ENCODE measurements around the gene SYNDIG1L. TPM values are rescaled to one million over a fixed set of nuclear protein-coding genes. Genes with fewer than 3 reads are reported as not detected.
A peak's percentile ranks its signal among the peaks of the same experiment; 100 is the strongest.
"Not testable (repeated sequence)": the region's sequence is repeated elsewhere in the genome, so short reads cannot be mapped to it uniquely, and the experiment has no call there.

Gene SYNDIG1L
- total RNA-seq, 4 donors from 2014 or later: 0.21 to 0.91 (median 0.32) TPM; not detected in 1

GRCh38 chr14:74400031-74400685 is 25.9 kb downstream of the SYNDIG1L start:
- no peak overlapping the region for H3K4me3 ChIP-seq
- peak in 1 of 2 donors; percentile 44 for DNase-seq (ENCODE audit: low spot score in 2 of 2)
- no peaks in the 10 kb centered on the region for H3K9me3 ChIP-seq
- peaks cover 20% of the 10 kb centered on the region for H3K27me3 ChIP-seq
- WGBS: 56% methylated on average over 13 of the region's 13 CpGs
- peaks cover 15% of the 10 kb centered on the region for H3K4me1 ChIP-seq
- H3K27ac ChIP-seq: no peak overlapping the region
- H3K36me3 ChIP-seq: no peaks in the 10 kb centered on the region
- TF ChIP-seq POLR2AphosphoS5 (IDR thresholded peaks at IDR 0.05): no peak
- TF ChIP-seq EP300 (IDR thresholded peaks at IDR 0.05): no peak
- TF ChIP-seq POLR2A (IDR thresholded peaks at IDR 0.05): no peak
- TF ChIP-seq CTCF (IDR thresholded peaks at IDR 0.05): no peak

- Histone ChIP-seq H3K4me3 (no peak overlapping the region), H3K9me3 (no peaks in the 10 kb centered on the region), H3K27ac (no peak overlapping the region), H3K36me3 (no peaks in the 10 kb centered on the region), H3K27me3 (peaks cover 11% of the 10 kb centered on the region), H3K4me1 (no peaks in the 10 kb centered on the region)
- peak in 1 of 2 donors; percentile 55 for DNase-seq (ENCODE audit: low spot score in 2 of 2)
- TF ChIP-seq POLR2AphosphoS5 (IDR thresholded peaks at IDR 0.05) (no peak), EP300 (IDR thresholded peaks at IDR 0.05) (no peak), POLR2A (IDR thresholded peaks at IDR 0.05) (no peak), CTCF (IDR thresholded peaks at IDR 0.05) (no peak)
- WGBS: 29% methylated on average over 3 of the region's 4 CpGs
Measured at GRCh38 chr14:74395094-74395493, 30.9 kb downstream of the SYNDIG1L start.

DNA sequence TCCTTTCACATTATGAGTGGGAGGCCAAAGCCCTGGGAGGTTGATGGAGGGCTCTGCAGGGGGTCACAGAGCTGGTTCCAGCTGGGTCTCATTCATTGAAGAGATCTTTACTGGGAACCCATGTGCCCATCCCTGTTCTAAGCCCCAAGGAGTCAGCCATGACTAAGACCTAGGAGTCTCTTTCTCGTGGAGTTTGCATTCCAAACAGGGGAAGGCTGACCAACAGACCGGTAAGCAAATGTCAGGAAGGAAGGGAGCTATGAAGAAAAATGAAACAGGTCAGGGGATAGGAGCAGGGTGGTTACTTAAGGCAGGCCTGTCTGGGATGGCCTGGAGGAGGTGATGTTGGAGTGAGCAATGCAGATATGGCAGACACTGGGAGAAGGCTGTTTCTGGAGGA is 31.5 kb downstream of the SYNDIG1L start:
- Histone ChIP-seq H3K36me3 (no peaks in the 10 kb centered on the region), H3K27me3 (peaks cover 11% of the 10 kb centered on the region), H3K4me1 (no peaks in the 10 kb centered on the region), H3K9me3 (no peaks in the 10 kb centered on the region), H3K4me3 (no peak overlapping the region), H3K27ac (no peak overlapping the region)
- WGBS: 66% methylated on average over 2 of the region's 2 CpGs
- DNase-seq (ENCODE audit: low spot score in 2 of 2): no peak
- no peak for TF ChIP-seq POLR2A (IDR thresholded peaks at IDR 0.05)
- TF ChIP-seq CTCF (IDR thresholded peaks at IDR 0.05): no peak
- no peak for TF ChIP-seq EP300 (IDR thresholded peaks at IDR 0.05)
- no peak for TF ChIP-seq POLR2AphosphoS5 (IDR thresholded peaks at IDR 0.05)

DNA sequence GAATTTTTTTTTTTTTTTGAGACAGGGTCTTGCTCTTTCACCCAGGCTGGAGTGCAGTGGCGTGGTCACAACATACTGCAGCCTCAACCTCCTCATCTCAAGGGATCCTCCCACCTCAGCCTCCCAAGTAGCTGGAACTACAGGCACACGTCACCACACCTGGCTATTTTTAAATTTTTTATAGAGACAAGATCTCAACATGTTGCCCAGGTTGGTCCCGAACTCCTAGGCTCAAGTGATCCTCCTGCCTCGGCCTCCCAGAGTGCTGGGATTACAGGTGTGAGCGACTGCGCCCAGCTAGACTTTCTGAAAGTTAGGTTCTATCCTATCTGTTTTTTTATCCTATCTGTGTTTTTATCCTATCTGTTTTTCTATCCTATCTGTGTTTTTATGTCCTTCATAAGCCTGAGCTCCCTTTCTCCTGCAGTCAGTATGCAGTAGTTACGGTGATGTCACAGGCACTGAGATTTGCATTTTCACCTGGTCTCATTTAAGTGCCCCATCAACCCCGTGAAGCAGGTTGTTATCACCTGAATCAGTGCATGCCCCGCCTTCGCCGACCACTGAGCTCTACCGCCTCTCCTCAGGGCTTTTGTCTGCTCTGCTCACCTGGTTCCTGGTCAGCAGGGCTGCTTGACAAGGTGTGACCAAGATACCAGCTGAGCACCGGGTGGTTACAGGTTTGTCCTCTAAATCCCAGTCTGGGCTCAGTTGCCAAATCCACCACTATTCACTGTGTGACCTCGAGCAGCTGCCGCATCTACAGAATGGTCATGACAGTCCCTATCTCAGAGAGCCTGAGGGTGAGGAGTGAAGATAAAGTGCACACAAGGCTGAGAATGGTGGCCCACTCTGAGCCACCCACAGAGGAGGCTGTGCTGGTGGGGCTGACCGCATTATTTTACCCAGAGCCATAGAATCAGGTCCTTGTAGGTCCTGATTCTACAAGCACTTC is 33.1 kb downstream of the SYNDIG1L start:
- Histone ChIP-seq H3K36me3 (no peaks in the 10 kb centered on the region), H3K4me3 (no peak overlapping the region), H3K27me3 (peaks cover 8% of the 10 kb centered on the region), H3K4me1 (no peaks in the 10 kb centered on the region), H3K9me3 (no peaks in the 10 kb centered on the region), H3K27ac (no peak overlapping the region)
- DNase-seq (ENCODE audit: low spot score in 2 of 2): peak in 1 of 2 donors; percentile 72
- TF ChIP-seq POLR2A (IDR thresholded peaks at IDR 0.05) (no peak), CTCF (IDR thresholded peaks at IDR 0.05) (no peak), EP300 (IDR thresholded peaks at IDR 0.05) (no peak), POLR2AphosphoS5 (IDR thresholded peaks at IDR 0.05) (no peak)
- WGBS: 74% methylated on average over 15 of the region's 16 CpGs

- Histone ChIP-seq H3K27me3 (peaks cover 8% of the 10 kb centered on the region), H3K9me3 (no peaks in the 10 kb centered on the region), H3K36me3 (no peaks in the 10 kb centered on the region), H3K4me3 (no peak overlapping the region), H3K27ac (no peak overlapping the region), H3K4me1 (no peaks in the 10 kb centered on the region)
- no peak for TF ChIP-seq POLR2AphosphoS5 (IDR thresholded peaks at IDR 0.05)
- TF ChIP-seq POLR2A (IDR thresholded peaks at IDR 0.05): no peak
- TF ChIP-seq CTCF (IDR thresholded peaks at IDR 0.05): no peak
- TF ChIP-seq EP300 (IDR thresholded peaks at IDR 0.05): no peak
- peak in 1 of 2 donors; percentile 43 for DNase-seq (ENCODE audit: low spot score in 2 of 2)
- WGBS: 87% methylated on average over 3 of the region's 3 CpGs
Measured at GRCh38 chr14:74391479-74391878, 34.5 kb downstream of the SYNDIG1L start.

DNA sequence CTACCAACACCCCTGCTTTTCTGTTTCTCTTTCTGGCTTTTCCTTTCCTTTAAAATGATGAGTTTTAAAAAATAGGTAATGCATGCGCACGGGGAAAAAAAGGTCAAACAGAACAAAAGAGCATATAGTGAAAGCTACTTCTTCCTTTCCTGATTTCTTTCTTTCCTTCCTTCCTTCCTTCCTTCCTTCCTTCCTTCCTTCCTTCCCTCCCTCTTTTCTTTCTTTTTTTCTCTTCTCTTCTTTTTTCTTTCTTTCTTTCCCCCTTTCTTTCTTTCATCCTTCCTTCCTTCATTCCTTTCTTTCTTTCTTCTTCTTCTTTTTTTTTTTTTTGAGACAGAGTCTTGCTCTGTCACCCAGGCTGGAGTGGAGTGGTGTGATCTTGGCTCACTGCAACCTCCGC is 35.5 kb downstream of the SYNDIG1L start:
- not testable (repeated sequence) for H3K27me3 ChIP-seq; H3K27ac ChIP-seq; H3K4me3 ChIP-seq; H3K4me1 ChIP-seq; DNase-seq (ENCODE audit: low spot score in 2 of 2); H3K9me3 ChIP-seq; H3K36me3 ChIP-seq
- 93% methylated on average over 3 of the region's 3 CpGs for WGBS

All from suprapubic skin (tissue), 4 donors.